DND-41 (cell line): ENCODE measurements around the gene AKT1.

Source experiments
- ATAC-seq: fragments of 200-7000 bp; cut with Tn5 transposase; 3 replicates; pipeline ENCODE4 v1.9.1; 2021; ENCODE audit warnings: low read depth; ENCODE audit not compliant: insufficient read depth
- DNase-seq: peaks from one replicate; pipeline ENCODE4 v3.0.0-alpha.2; 2020
- H2AFZ ChIP-seq: 2 replicates; pipeline ENCODE4 v1.6.0; 2012; ENCODE audit warnings: low read depth, low read length
- H3K27ac ChIP-seq: 2 replicates; pipeline ENCODE4 v1.5.1; 2012; ENCODE audit warnings: low read length, inconsistent platforms
- H3K27me3 ChIP-seq: fragments of 200-600 bp; sonication (generic); 2 replicates; pipeline ENCODE4 v1.6.0; 2012; ENCODE audit warnings: low read length, mild to moderate bottlenecking, inconsistent platforms; ENCODE audit not compliant: insufficient read depth, poor library complexity
- H3K36me3 ChIP-seq: 2 replicates; pipeline ENCODE4 v1.5.1; 2012; ENCODE audit warnings: low read length, inconsistent platforms; ENCODE audit not compliant: insufficient read depth
- H3K4me1 ChIP-seq: 2 replicates; pipeline ENCODE4 v1.5.1; 2012; ENCODE audit warnings: mild to moderate bottlenecking, low read length; ENCODE audit not compliant: insufficient read depth
- H3K4me2 ChIP-seq: 2 replicates; pipeline ENCODE4 v1.6.0; 2012; ENCODE audit warnings: mild to moderate bottlenecking, moderate library complexity, low read length, inconsistent platforms; ENCODE audit not compliant: insufficient read depth
- H3K4me3 ChIP-seq, 2 experiments: fragments of 200-600 bp in 1 of 2; shearing (Covaris generic) in 1 of 2; 2 replicates each; pipeline ENCODE4 v1.5.1; 2012 to 2016; ENCODE audit warnings: inconsistent platforms in 2 of 2, low read length in 2 of 2, mild to moderate bottlenecking in 2 of 2, low read depth in 1 of 2, moderate library complexity in 1 of 2
- H3K79me2 ChIP-seq: 2 replicates; pipeline ENCODE4 v1.6.0; 2012; ENCODE audit warnings: low read length, inconsistent platforms; ENCODE audit not compliant: insufficient read depth
- H3K9ac ChIP-seq: 2 replicates; pipeline ENCODE4 v1.6.0; 2012; ENCODE audit warnings: low read depth, mild to moderate bottlenecking, inconsistent platforms, low read length, moderate library complexity
- H3K9me3 ChIP-seq: 2 replicates; pipeline ENCODE4 v1.5.1; 2012; ENCODE audit warnings: low read length, moderate library complexity, mild to moderate bottlenecking, inconsistent platforms; ENCODE audit not compliant: insufficient read depth, severe bottlenecking
- H4K20me1 ChIP-seq: 2 replicates; pipeline ENCODE4 v1.6.0; 2012; ENCODE audit warnings: low read length; ENCODE audit not compliant: insufficient read depth
- CTCF ChIP-seq: IDR thresholded peaks from 2 replicates; pipeline ENCODE4 v1.5.1; 2012; ENCODE audit warnings: borderline replicate concordance, low read length, moderate library complexity, mild to moderate bottlenecking; ENCODE audit not compliant: poor library complexity, severe bottlenecking; ENCODE audit errors: extremely low read depth
- EZH2 ChIP-seq: IDR thresholded peaks from 3 replicates; pipeline ENCODE4 v1.6.1; 2012; ENCODE audit warnings: borderline replicate concordance, low read depth, mild to moderate bottlenecking, moderate library complexity, low read length, inconsistent platforms; ENCODE audit not compliant: severe bottlenecking

AKT1 gene

GRCh38 chr14:104738375-104739019, 57.1 kb downstream of the AKT1 start:
- DNase-seq = no peak
- peaks cover 3% of the 10 kb centered on the region; the same call in 1 of the 2 replicates for H4K20me1 ChIP-seq
- H3K9ac ChIP-seq = no peak overlapping the region
- TF ChIP-seq CTCF = no peak
- no peak for TF ChIP-seq EZH2
- H3K79me2 ChIP-seq = no peaks in the 10 kb centered on the region
- no peaks in the 10 kb centered on the region for H3K27me3 ChIP-seq
- no peak overlapping the region for H3K4me2 ChIP-seq
- ATAC-seq = no peak
- no peaks in the 10 kb centered on the region for H3K36me3 ChIP-seq
- no peaks in the 10 kb centered on the region for H3K4me1 ChIP-seq
- no peak overlapping the region for H3K27ac ChIP-seq
- H3K9me3 ChIP-seq = no peaks in the 10 kb centered on the region
- no peak overlapping the region for H2AFZ ChIP-seq
- H3K4me3 ChIP-seq = no peak overlapping the region

GRCh38 chr14:104735830-104736642, 59.5 kb downstream of the AKT1 start:
- TF ChIP-seq EZH2 (no peak), CTCF (no peak)
- Histone ChIP-seq H3K27me3 (no peaks in the 10 kb centered on the region), H3K36me3 (no peaks in the 10 kb centered on the region), H3K9me3 (no peaks in the 10 kb centered on the region), H3K9ac (no peak overlapping the region), H3K4me2 (no peak overlapping the region), H4K20me1 (no peaks in the 10 kb centered on the region; the same call in 1 of the 2 replicates), H3K79me2 (no peaks in the 10 kb centered on the region), H3K4me1 (no peaks in the 10 kb centered on the region), H2AFZ (no peak overlapping the region), H3K4me3 (no peak overlapping the region), H3K27ac (no peak overlapping the region)
- DNase-seq (no peak), ATAC-seq (no peak)

GRCh38 chr14:104734991-104735779, 60.4 kb downstream of the AKT1 start:
- Histone ChIP-seq H3K27ac (no peak overlapping the region), H3K4me1 (no peaks in the 10 kb centered on the region), H3K9me3 (no peaks in the 10 kb centered on the region), H3K79me2 (no peaks in the 10 kb centered on the region), H3K9ac (no peak overlapping the region), H3K36me3 (no peaks in the 10 kb centered on the region), H4K20me1 (no peaks in the 10 kb centered on the region; the same call in 1 of the 2 replicates), H3K4me2 (no peak overlapping the region), H2AFZ (no peak overlapping the region), H3K4me3 (no peak overlapping the region), H3K27me3 (no peaks in the 10 kb centered on the region)
- DNase-seq (no peak), ATAC-seq (no peak)
- TF ChIP-seq EZH2 (no peak), CTCF (no peak)
